Esophagus squamous epithelium (tissue), 4 donors: ENCODE results near the gene PDGFD.

Experiments
- POLR2A ChIP-seq, 4 donors: fragments of 450-650 bp; IDR thresholded peaks; one replicate each; pipeline ENCODE4 v1.6.1; 2017; ENCODE audit warnings: antibody characterized with exemption in 4 of 4, mild to moderate bottlenecking in 4 of 4, moderate library complexity in 3 of 4
- TF ChIP-seq, protein P1 (sequence below), 6 experiments: fragments of 450-650 bp in 4 of 6; fragments of 200-600 bp in 2 of 6; sonication (generic) in 2 of 6; IDR thresholded peaks; one replicate each; pipeline ENCODE4 v1.5.1; 2016 to 2019; ENCODE audit warnings: antibody characterized with exemption in 6 of 6, mild to moderate bottlenecking in 4 of 6, moderate library complexity in 4 of 6

DNA sequence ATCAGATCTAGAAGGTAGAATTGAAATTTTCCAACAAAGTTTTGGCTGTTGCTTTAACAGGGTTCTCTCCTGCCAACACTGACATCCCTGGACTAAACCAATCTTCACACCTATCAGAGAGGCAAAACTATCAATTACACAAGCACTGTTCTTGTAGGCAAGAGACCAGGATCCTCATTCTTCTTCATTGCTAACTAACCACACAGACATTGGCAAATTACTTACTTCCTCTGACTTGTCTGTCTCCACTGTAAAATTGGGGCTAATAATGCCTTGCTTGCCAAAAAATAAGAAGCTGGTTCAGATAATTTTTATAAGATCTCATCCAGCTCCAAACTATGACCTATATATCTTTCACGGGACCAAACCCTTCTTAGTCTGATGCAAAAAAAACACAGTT is 221.3 kb downstream of the PDGFD start:
- TF ChIP-seq, protein P1, sequence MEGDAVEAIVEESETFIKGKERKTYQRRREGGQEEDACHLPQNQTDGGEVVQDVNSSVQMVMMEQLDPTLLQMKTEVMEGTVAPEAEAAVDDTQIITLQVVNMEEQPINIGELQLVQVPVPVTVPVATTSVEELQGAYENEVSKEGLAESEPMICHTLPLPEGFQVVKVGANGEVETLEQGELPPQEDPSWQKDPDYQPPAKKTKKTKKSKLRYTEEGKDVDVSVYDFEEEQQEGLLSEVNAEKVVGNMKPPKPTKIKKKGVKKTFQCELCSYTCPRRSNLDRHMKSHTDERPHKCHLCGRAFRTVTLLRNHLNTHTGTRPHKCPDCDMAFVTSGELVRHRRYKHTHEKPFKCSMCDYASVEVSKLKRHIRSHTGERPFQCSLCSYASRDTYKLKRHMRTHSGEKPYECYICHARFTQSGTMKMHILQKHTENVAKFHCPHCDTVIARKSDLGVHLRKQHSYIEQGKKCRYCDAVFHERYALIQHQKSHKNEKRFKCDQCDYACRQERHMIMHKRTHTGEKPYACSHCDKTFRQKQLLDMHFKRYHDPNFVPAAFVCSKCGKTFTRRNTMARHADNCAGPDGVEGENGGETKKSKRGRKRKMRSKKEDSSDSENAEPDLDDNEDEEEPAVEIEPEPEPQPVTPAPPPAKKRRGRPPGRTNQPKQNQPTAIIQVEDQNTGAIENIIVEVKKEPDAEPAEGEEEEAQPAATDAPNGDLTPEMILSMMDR (IDR thresholded peaks at IDR 0.05): no peak
- TF ChIP-seq POLR2A (IDR thresholded peaks at IDR 0.05): no peak
